IPS-18c (cell line): ENCODE measurements around the gene PANK3.

Source experiments
- H3K4me3 ChIP-seq: 2 replicates; pipeline ENCODE4 v1.7.0; 2013; ENCODE audit warnings: low read depth, mild to moderate bottlenecking, low read length, moderate library complexity; ENCODE audit not compliant: insufficient read depth
- H3K9me3 ChIP-seq: one replicate; pipeline ENCODE4 v1.6.1; 2013; ENCODE audit warnings: mild to moderate bottlenecking, low read length, moderate library complexity; ENCODE audit not compliant: control insufficient read depth, insufficient read depth

PANK3 gene

DNA sequence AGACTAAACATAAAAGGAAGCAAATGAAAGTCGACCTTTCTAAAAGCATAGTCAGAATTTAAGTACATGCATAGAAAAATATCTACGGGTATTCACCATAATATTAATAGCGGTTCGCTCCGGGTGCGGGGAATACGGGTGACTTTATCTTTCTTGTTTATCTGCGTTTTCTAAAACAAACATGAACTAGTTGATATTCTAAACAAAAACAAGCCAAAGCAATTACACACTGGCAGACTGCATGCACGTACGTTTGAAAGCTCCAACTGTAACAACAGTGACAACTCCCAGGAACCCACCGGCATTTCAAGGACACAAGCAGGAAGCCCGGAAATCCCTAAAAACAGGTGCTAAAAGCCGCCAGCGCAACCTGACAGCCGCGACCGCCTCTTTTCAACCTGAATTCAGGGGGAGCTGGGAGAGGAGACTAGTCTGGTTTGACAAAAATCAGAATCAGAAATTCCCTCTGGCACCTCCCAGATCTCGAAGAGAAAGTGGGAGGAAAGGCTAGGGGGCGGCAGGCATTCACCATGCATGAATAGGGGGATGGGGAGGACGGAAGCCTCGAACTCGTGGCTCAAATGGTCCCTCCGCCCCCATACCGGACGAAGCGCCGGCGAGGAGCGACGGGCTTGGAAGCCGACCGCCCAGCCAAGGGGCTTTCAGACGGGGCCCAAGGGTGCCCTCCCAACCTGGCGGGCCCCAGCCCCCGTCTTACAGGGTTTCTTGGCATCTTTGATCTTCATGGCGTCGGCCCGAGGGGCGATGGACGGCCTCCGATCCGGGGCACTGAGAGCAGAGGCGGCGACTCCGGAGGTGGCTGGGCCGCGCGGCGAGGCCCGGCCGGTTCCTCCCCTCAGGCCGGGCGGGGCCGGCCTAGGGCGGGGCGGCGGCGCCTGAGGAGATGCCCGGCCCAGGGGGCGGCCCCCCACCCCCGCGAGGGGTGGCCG is at the start of gene PANK3:
Gene PANK3 (minus strand): TSS at position 831 of the 950 bp plus-strand sequence. CDS start 85 bp downstream, at position 746.
- Histone ChIP-seq H3K4me3 (peak within 1 kb of the TSS; percentile 95), H3K9me3 (no peaks in the 10 kb centered on the region)

DNA sequence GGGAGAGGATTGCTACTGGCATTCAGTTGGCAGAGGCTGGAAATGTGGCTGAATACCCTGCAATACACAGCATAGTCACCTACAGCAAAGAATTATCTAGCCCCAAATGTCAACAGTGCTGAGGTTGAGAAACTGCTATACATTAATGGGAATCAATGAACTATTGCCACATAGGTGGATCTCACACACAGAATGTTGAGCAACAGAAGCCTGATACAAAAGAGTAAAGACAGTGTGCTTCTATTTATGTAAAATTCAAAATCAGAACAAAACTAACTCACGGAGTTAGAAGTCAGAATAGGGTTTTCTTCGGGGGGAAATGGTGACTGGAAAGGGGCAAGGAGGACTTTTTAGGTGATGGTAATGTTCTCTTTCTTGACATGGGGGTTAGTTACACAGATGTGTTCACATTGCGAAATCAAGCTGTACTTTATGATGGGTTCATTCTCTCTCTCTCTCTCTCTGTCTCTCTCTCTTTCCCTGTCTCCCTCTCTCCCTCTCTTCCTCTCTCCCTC is 45.7 kb upstream of the PANK3 start:
- peaks cover 3% of the 10 kb centered on the region for H3K9me3 ChIP-seq
- H3K4me3 ChIP-seq: no peak overlapping the region

DNA sequence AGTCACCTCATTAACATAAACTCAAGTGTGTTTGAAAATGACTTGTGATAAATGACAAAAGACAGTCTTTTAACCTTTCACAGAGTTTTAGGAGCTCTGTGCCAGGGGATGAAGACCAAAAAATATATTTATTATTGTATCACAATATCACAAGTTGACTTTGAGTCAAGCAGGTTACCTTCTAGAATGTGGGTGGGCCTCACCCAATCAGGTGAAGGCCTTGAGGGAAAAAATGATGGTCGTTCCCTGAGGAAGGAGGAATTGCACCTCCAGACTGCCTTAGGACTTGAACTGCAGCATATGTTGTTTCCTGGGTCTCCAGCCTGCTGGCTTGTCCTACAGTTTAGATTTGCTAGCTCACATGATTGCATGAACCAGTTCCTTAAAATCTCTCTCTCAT is 41.6 kb upstream of the PANK3 start:
- Histone ChIP-seq H3K9me3 (no peaks in the 10 kb centered on the region), H3K4me3 (no peak overlapping the region)

DNA sequence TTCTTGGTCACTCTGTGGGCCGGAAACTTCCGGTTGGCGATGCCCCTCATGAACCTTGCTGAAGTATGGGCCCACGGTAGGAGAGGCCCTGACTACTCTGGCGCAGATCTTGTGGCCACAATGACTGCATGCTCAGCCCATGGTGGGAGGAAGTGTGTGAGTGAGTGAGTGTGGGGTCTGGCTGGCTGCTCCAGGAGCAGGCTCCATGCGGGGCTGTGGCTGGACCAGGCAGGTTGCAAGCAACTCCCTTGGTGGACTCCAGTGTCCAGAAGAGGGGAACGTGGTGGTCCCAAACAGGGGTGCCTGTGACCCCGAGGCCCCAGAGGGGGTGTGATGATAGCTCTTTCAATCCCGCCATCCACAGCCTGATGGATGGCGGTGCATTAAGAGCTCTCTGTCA is 35.5 kb upstream of the PANK3 start:
- Histone ChIP-seq H3K4me3 (no peak overlapping the region), H3K9me3 (no peaks in the 10 kb centered on the region)

DNA sequence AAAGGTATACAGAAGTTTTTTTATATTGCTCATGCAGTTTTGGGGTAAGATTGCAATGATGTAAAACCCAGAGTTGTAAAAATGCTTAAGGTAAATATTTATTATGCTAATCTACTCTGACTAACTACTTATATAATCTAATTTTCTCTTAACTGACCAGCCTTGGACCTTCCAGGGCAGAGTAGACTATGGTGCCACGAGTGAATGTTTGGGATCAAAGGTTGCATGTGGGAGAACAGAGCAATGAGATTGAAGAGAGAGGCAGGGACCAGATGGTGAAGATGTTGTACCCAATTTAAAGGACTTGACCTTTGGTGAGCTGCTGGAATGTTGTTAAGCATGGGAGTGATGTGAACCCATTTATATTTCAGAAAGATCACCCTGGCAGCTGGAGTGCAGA is 34.8 kb upstream of the PANK3 start:
- Histone ChIP-seq H3K9me3 (no peaks in the 10 kb centered on the region), H3K4me3 (no peak overlapping the region)

DNA sequence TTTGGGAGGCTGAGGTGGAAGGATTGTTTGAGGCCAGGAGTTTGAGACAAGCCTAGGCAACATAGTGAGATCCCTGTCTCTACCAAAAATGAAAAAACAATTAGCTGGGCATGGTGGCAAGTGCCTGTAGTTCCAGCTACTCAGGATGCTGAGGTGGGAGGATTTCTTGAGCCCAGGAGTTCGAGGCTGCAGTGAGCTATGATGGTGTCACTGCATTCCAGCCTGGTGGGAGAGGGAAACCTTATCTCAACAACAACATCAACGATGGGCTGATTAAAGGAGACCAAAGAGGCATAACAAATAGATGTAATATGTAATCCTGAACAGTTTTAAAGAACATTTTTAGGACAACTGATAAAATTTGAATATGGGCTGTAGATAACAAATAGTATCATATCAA is 34.2 kb upstream of the PANK3 start:
- H3K9me3 ChIP-seq: no peaks in the 10 kb centered on the region
- no peak overlapping the region for H3K4me3 ChIP-seq

DNA sequence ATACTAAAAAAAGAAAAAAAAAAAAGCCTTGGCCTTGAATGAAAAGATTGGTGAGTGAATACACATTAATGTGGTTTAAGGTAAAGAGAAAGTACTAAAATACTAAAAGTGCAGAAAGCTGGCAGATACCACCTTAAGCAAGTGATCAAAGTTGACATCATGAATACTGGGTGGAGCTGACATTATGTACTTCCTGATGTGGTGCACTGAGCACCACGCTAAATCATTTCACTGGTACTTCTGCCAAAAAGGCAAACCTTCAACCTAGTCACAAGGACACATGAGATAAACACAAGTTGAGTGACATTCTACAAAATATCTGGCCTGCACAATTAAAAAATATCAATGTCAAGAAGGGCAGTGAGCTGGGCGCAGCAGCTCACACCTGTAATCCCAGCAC is 33.8 kb upstream of the PANK3 start:
- Histone ChIP-seq H3K9me3 (no peaks in the 10 kb centered on the region), H3K4me3 (no peak overlapping the region)

DNA sequence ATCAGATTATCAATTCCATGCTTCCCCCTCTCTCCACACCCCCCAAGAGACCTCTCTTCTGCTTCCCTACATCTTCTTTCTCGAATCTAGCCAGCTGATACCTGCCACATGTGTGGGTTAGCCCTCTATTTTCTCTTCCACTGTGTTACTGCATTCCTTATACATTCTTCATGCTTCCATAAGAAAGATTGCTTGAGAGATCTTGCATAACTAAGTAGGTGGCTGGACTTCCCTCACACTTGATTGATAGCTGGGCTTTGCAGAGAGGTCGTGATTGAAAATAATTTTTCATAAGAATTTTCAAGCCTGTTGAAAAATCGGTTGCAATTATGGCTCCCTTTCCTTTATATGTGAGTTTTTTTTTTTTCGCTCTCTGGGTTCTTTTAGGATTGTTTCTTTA is 33.0 kb upstream of the PANK3 start:
- H3K9me3 ChIP-seq: no peaks in the 10 kb centered on the region
- no peak overlapping the region for H3K4me3 ChIP-seq

DNA sequence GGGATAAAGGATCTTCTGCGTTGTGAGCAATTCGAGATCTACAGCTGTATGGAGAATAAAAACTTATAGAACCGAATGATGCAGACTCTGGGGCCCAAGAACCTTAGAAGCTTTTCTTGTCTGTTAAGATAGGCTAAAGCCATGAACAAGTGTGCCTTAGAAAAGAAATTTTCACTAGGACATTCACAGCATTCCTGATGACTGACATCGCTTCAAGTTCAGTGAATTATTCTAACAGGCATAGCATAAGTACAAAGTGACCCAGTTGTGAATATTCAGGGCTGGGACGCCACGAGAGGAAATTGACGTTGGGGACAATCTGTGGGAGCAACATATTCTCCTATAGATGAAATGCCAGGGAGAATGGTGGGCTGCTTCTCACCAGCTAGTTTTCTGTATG is 32.0 kb upstream of the PANK3 start:
- Histone ChIP-seq H3K9me3 (no peaks in the 10 kb centered on the region), H3K4me3 (no peak overlapping the region)

DNA sequence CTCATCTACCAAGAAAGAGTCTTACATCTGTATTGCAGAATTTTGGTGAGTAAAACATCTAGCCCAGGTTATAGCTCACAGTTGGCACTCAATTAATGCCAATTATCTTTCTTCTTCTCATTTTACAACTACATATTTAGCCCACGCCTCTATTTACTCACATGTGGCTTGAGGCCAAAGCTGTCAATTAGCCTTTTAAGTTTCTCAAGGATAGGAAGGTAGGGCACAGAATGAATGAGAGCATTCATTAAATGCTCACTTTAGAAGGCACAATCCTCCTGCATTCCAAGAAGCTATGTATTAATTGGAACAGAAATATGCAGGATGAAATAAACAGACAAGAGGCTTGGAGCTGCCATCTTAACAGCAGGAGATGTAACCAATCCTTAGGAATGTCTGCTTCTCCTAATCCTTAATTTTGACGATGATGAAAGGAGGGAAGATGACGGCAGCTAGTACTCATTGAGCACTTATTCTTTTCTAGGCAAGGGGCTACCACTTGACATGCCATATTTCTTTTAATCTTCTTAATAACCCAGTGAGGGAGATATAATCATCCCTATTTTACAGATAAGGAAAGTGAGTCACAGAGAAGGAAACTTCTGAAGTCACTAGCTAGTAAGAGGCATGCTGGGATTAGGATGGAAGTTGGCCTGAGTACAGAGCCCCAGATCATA is 30.8 kb upstream of the PANK3 start:
- H3K4me3 ChIP-seq: no peak overlapping the region

DNA sequence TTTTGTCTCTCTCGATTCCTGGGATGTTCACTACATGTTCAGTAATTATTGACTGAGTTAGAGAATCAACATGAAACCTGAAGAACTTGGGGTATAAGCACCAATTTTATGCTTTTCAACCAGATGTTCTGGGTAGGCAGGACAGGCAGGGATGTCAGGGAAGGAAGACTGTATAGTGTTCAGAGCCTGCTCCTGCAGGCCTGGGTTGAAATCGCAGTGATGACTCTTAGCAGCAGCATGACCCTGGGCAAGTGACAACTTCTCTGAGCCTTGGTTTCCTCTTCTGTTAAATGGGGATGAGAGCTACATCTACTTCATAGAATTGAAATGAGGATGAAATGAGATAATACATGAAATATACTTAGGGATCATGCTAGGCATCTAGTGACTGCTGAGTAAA is 29.7 kb upstream of the PANK3 start:
- Histone ChIP-seq H3K9me3 (no peaks in the 10 kb centered on the region), H3K4me3 (no peak overlapping the region)

More for the DNA sequence above, 30.8 kb upstream of the PANK3 start:
- H3K9me3 ChIP-seq: no peaks in the 10 kb centered on the region

DNA sequence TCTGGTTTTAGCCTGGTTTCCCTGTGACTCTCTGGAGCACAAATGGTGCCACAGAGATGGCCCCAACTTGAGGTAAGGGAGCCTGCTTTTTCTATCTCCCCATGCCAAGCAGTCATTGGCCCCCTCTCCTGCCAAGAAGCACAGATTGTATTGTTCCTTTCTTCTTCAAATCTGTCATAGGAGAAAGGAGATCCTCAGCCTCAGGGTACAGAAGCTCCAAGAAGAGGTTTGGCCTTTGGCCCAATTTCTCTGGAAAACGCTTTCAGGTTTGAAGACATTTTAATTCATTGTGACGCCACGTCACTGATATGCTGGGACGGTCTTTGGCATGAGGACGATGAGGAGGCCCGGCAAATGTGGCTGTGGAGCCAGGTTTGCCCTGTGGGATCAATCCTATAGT is 29.2 kb upstream of the PANK3 start:
- Histone ChIP-seq H3K9me3 (peaks cover 2% of the 10 kb centered on the region), H3K4me3 (no peak overlapping the region)

DNA sequence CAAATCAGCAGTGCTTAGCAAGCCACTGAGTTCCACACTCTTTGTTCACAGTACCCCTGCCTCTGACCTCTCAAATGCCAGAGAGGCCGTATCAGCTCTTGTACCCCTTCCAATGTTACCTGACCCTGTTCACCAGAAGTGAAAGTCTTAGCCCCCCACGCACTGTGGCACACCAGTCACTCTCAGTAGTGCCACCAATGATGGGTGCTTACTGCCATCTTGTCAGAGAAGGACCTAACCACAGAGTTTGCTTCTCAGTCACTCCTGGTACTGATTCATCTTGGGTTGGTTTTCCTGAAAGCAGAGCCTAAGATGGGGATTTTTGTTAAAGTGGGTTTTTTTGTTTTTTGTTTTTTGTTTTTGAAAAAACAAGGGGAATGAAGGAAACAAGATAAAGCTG is 28.8 kb upstream of the PANK3 start:
- H3K4me3 ChIP-seq: no peak overlapping the region

DNA sequence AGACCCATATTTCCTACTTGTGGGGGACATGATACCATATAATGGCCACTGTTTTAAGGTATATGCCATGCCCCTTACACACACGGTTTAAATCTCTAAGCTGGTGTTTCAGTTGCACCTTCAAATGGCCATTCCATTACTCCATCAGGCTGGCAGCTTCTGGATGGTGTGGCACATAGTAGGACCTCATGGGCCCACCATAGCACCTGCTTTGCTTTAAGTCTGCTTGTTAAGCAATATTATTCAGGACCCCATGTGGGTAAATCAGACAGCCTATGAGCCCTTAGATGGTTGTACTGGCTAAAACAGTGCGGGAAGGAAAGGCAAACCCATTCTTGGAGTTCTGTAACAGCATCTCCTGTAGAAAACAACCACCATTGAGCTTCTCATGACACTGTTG is 27.4 kb upstream of the PANK3 start:
- H3K4me3 ChIP-seq: no peak overlapping the region
- peaks cover 2% of the 10 kb centered on the region for H3K9me3 ChIP-seq

More for the DNA sequence above, 28.8 kb upstream of the PANK3 start:
- peaks cover 2% of the 10 kb centered on the region for H3K9me3 ChIP-seq

DNA sequence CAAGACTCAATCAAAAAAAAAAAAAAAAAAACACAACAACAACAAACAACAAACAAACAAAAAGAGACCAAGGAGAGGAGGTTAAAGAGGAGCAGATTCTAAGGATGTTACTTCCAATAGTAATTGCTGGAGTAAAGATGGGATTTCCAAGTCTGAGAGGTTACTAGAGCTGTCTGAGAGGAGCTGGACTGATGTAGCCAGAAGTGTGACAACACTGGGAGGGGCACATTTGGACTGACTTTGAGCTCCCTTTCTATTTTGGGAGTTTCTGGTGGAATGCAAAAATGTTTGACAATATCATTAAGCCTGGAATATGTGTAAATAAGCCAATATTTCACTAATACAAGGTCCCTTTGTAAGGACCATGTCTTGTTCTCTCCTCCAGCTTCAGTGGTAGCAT is 25.3 kb upstream of the PANK3 start:
- no peak overlapping the region for H3K4me3 ChIP-seq
- peaks cover 2% of the 10 kb centered on the region for H3K9me3 ChIP-seq

DNA sequence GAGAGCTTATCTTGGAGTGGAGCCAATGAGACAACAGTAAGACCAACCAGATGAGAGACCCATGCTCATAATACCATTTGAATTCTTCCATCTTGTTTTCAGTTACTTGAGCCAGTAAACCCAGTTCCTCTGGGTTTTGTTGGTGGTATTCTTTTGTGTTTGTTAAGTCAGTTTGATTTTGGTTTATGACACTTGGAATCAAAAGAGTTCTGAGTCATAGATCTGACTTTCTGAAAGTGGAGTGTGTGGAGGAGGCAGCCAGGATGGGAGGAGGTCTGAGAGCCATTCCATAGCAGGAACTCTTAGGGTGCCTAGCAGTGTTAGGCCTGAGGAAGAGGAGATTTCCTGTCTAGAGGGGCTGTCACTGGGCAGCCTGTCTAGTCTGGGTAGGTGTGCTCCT is 24.6 kb upstream of the PANK3 start:
- peaks cover 2% of the 10 kb centered on the region for H3K9me3 ChIP-seq
- no peak overlapping the region for H3K4me3 ChIP-seq

DNA sequence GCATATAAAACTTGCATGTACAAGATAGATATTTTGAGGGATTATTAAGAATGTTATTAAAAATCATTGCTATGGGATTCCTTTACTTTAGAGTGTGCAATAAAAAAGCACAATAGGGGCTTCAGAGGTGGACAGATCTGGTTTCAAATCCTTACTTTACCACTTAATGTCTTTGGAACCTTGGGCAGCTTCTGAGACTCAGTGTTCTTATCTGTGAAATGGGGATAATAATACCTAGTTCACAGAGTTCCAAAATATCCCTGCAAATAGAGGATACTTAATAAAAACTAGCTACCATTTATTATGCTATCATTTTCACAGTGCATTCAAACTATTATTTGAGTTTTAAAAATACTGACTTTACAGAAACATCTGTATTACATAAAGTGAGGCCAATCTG is 23.3 kb upstream of the PANK3 start:
- peaks cover 2% of the 10 kb centered on the region for H3K9me3 ChIP-seq
- no peak overlapping the region for H3K4me3 ChIP-seq

DNA sequence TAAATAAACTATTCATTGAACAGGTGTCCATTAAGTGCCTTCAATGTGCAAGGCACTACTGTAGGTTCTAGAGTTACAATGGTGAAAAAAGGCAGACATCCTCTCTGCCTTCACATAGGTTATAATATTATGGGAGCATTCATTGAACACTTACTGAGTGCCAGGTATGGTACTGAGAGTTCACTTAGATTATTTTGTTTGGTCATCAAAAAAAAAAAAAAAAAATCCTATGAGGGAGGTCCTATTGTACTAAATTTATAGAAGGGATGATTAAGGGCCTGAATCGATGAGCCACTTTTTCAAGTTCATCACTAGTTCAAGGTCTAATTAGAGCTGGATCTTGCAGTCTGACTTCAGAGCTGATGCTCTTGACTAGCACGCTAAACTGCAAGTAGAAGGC is 22.8 kb upstream of the PANK3 start:
- Histone ChIP-seq H3K4me3 (no peak overlapping the region), H3K9me3 (peaks cover 2% of the 10 kb centered on the region)
